ENCODE results near the gene IFRD1. TPM values are rescaled to one million over a fixed set of nuclear protein-coding genes. Genes with fewer than 3 reads are reported as not detected.

The IFRD1 gene, protein sequence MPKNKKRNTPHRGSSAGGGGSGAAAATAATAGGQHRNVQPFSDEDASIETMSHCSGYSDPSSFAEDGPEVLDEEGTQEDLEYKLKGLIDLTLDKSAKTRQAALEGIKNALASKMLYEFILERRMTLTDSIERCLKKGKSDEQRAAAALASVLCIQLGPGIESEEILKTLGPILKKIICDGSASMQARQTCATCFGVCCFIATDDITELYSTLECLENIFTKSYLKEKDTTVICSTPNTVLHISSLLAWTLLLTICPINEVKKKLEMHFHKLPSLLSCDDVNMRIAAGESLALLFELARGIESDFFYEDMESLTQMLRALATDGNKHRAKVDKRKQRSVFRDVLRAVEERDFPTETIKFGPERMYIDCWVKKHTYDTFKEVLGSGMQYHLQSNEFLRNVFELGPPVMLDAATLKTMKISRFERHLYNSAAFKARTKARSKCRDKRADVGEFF
- total RNA-seq (100 to 1,000 TPM in 2 of 6 donors, 10 to 100 TPM in 4; 44.7 to 141 (median 72.6) TPM), polyA plus RNA-seq (100 to 1,000 TPM in 1 of 2 donors, 10 to 100 TPM in 1; 45.3 to 102 TPM)

GRCh38 chr7:112449902-112450806 lies at the start of gene IFRD1:
IFRD1 (plus strand) TSS chr7:112450460; CDS start chr7:112450689, 229 bp downstream.
- DNase-seq (peak; percentile 99), ATAC-seq (peak; percentile 77 to 90 (median 84)), FAIRE-seq (peak; percentile 70)
- 0% methylated on average over 69 to 73 of the region's 73 CpGs for WGBS, 2 donors
- no peaks in the 10 kb centered on the region for H3K36me3 ChIP-seq
- intact Hi-C loops (cut with DNase I) = no loop called here
- H3K4me3 ChIP-seq = peak within 1 kb of the TSS; percentile 89 to 99 (median 97)
- H3K9me3 ChIP-seq = no peaks in the 10 kb centered on the region
- H3K4me1 ChIP-seq = peaks cover 4 to 22% (median 11%) of the 10 kb centered on the region in 3 donors
- no peaks in the 10 kb centered on the region for H3K27me3 ChIP-seq
- H3K27ac ChIP-seq = peak within 1 kb of the TSS; percentile 98 to 99 (median 98)
- TF ChIP-seq CTCF (IDR thresholded peaks at IDR 0.05) = no peak

DNA sequence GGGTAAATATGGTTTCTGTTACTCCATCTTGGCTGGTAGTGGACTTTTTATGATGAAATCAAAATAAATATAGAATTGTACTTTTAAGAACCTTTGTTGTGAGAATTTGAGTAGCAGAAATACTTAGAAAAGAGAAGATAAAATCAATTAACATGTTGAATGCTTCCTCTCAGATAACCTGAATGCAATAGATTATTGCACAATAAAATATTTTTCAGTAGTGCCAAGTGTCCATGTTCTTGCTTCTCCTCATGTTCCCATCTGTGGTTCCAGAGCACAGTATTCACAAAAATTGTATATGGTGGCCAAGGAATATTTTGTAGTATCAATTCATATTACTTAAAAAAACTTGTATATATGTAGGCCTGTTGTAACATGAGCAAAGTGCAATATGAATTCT lies 45.9 kb upstream of the IFRD1 start:
- no peak overlapping the region for H3K27ac ChIP-seq
- no peak for TF ChIP-seq CTCF (IDR thresholded peaks at IDR 0.05)
- DNase-seq (no peak), ATAC-seq (no peak), FAIRE-seq (no peak)
- H3K27me3 ChIP-seq = no peaks in the 10 kb centered on the region
- intact Hi-C loops (cut with DNase I) = loop anchor here in 1 of 3 donors (10.0 kb wide), 1 partner anchor 630 kb away; no protein-coding TSS in a partner anchor
- no peaks in the 10 kb centered on the region for H3K4me1 ChIP-seq
- no peak overlapping the region for H3K4me3 ChIP-seq
- no peaks in the 10 kb centered on the region for H3K36me3 ChIP-seq
- H3K9me3 ChIP-seq = no peaks in the 10 kb centered on the region

GRCh38 chr7:112405286-112405685 lies 45.0 kb upstream of the IFRD1 start:
- no peak for TF ChIP-seq CTCF (IDR thresholded peaks at IDR 0.05)
- FAIRE-seq = no peak
- Histone ChIP-seq H3K9me3 (no peaks in the 10 kb centered on the region), H3K36me3 (no peaks in the 10 kb centered on the region), H3K4me3 (no peak overlapping the region), H3K27me3 (no peaks in the 10 kb centered on the region), H3K27ac (no peak overlapping the region), H3K4me1 (no peaks in the 10 kb centered on the region)
- DNase-seq = no peak
- WGBS, 2 donors = 98 to 100% methylated on average over 1 of the region's 1 CpG
- intact Hi-C loops (cut with DNase I) = loop anchor here in 1 of 3 donors (10.0 kb wide), 1 partner anchor 630 kb away; no protein-coding TSS in a partner anchor
- ATAC-seq = no peak

DNA sequence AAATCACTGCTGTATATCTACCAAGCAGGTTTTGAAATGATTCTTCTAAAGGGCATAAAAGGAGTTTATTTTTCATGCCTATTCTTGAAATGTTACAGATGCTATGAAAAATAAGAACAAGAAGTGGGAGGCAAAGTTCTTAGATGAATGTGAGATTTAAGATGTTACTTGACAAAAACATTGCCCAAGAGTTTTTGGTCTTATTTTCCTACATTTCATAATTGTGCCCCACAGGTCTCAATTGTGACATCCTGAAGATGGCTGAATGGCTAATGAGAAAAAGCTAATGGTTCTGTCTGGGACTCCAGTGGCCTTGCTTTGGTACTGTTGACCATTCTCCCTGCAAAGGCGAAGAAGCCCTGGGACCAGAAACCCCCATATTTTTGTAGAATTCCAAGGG lies 43.0 kb upstream of the IFRD1 start:
- no peak for FAIRE-seq
- Histone ChIP-seq H3K27ac (no peak overlapping the region), H3K4me1 (peaks cover 0 to 7% (median 0%) of the 10 kb centered on the region in 3 donors), H3K36me3 (no peaks in the 10 kb centered on the region), H3K27me3 (no peaks in the 10 kb centered on the region), H3K4me3 (no peak overlapping the region), H3K9me3 (no peaks in the 10 kb centered on the region)
- no peak for TF ChIP-seq CTCF (IDR thresholded peaks at IDR 0.05)
- DNase-seq = no peak
- ATAC-seq = no peak
- WGBS, 2 donors = 90 to 93% methylated on average over 1 of the region's 1 CpG
- intact Hi-C loops (cut with DNase I) = loop anchor here in 1 of 3 donors (10.0 kb wide), 1 partner anchor 632 kb away; no protein-coding TSS in a partner anchor
